Activated CD4-positive, alpha-beta T cell treated with anti-CD3 and anti-CD28 coated beads, Interleukin-2, amount 10 ng/mL, durations not matched to agents 24 days and 14 days (primary cell): ENCODE measurements around the gene CETN1. TPM values are rescaled to one million over a fixed set of nuclear protein-coding genes. Genes with fewer than 3 reads are reported as not detected.

ENCODE experiments used
- DNase-seq: peaks from one replicate; pipeline ENCODE4 v3.0.0; 2022
- H3K27ac Mint-ChIP-seq: one replicate; pipeline ENCODE4 v1.8.0; 2022; ENCODE audit warnings: mild to moderate bottlenecking, mixed read lengths
- H3K27me3 Mint-ChIP-seq: one replicate; pipeline ENCODE4 v1.8.0; 2022; ENCODE audit warnings: mixed read lengths
- H3K36me3 Mint-ChIP-seq: one replicate; pipeline ENCODE4 v1.8.0; 2022; ENCODE audit warnings: low read depth, mild to moderate bottlenecking, mixed read lengths
- H3K4me1 Mint-ChIP-seq: one replicate; pipeline ENCODE4 v1.8.0; 2021; ENCODE audit warnings: mixed read lengths
- H3K4me3 Mint-ChIP-seq: one replicate; pipeline ENCODE4 v1.8.0; 2022; ENCODE audit warnings: mild to moderate bottlenecking, moderate library complexity, mixed read lengths
- H3K9me3 Mint-ChIP-seq: one replicate; pipeline ENCODE4 v1.8.0; 2021; ENCODE audit warnings: mixed read lengths
- intact Hi-C: fragments of 100-400 bp; cut with micrococcal nuclease; formaldehyde crosslinking; loops from one replicate; pipeline ENCODE4 v1.15.1; 2023
- total RNA-seq: library from RNA; stranded (reverse); gene quantifications from 2 replicates; pipeline ENCODE4 v1.2.3, GENCODE V29; 2022

The CETN1 gene
- total RNA-seq, 1 donor from 2014 or later, result not detected

DNA sequence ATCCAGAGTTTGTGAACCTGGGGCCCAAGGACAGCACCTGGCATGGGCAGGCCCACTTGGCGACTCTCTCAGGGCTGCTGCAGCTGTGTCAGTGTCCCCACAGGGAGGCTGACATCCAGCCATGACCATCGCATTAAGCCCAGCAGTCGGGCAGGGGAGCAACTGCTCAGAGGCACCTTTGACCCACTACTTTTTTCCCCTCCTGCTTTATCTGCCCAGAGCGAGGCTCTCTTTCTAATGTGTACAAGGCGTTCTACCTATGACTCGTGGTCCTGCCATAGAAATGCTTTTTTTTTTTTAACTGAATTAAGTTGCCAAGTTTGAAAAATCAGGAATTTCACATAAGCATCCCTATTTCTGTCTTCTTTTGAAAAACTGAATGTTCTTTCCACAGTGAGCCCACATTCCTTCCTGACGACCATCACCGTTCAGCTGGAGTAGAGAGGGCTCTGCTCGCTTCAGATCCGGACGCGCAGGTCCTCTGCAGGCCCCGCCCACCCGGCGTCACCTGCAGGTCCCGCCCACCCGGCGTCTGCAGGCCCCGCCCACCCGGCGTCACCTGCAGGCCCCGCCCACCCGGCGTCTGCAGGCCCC is 16.2 kb downstream of the CETN1 start:
- Mint-ChIP-seq H3K9me3 (no peaks in the 10 kb centered on the region), H3K27me3 (peaks cover 34% of the 10 kb centered on the region), H3K4me1 (peaks cover 8% of the 10 kb centered on the region), H3K27ac (no peak overlapping the region), H3K36me3 (no peaks in the 10 kb centered on the region), H3K4me3 (no peak overlapping the region)
- intact Hi-C loops, result loop anchor here (2.0 kb wide), 1 partner anchor 62 kb away; no protein-coding TSS in a partner anchor
- DNase-seq, result peak; percentile 57

DNA sequence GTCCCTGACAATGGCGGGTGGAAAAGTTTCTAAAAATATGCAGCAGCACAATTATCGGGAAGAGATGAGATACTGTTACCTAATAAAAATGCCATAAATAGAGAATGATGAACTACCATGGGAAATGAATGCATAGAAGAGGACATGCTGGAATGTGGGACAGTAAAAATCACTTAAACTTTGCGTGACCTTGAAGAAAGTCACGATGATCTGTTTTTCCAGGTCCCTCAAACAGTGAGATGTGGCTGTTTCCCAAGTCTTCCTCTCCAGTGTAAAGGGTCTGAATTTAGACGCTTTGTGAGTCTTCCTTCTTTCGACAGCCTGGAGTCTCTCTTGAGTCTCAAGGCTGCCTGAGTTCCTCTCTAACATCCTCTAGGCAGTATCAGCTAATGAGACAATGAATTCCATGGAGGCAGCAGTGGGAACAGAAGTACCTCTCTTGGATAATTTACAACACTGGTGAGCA is 18.0 kb downstream of the CETN1 start:
- H3K9me3 Mint-ChIP-seq, result no peaks in the 10 kb centered on the region
- no peak for DNase-seq
- H3K27ac Mint-ChIP-seq, result no peak overlapping the region
- no peaks in the 10 kb centered on the region for H3K36me3 Mint-ChIP-seq
- H3K4me3 Mint-ChIP-seq, result peak overlapping the region; percentile 37
- peaks cover 8% of the 10 kb centered on the region for H3K4me1 Mint-ChIP-seq
- H3K27me3 Mint-ChIP-seq, result peaks cover 45% of the 10 kb centered on the region
- intact Hi-C loops, result no loop called here

DNA sequence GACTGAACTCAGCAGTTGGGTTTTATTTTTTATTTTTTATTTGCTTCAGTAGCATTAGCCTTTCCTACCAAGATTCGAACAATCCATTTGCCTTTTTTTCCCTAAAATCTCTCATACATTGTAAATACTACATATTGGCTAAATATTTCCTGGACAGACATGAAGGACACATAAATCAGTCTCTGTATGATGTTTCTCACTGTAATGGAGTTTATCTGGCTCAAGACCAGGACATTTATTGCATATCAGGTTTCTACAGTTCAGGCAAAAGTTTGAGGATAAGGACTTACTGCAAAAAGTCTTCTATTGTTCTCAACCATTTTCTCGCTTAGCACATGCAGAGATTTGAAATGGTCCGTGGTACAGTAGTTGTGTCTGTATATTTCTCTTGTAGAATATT is 19.9 kb downstream of the CETN1 start:
- Mint-ChIP-seq H3K4me3 (no peak overlapping the region), H3K27ac (no peak overlapping the region), H3K4me1 (peaks cover 8% of the 10 kb centered on the region), H3K36me3 (no peaks in the 10 kb centered on the region), H3K9me3 (no peaks in the 10 kb centered on the region), H3K27me3 (peaks cover 39% of the 10 kb centered on the region)
- no peak for DNase-seq
- intact Hi-C loops, result no loop called here

DNA sequence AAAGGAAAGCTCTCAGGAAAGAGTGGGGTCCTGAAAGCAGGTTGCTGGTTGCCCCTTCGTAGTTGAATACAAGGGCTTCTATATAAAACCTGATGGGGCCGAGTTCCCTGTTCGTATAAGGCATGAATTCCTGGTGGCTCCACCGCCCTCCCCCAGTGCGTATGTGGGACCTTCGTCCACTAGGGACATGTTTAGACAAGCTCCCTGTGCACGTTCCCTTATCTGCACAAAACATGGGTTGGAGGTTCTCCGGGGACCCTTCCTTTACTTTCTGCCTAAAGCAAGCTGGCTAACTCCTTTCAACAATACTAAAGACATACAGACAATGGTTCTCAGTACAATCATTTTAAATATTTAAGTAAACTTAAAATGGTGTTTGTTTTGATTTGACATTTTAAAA is 24.6 kb downstream of the CETN1 start:
- no peak for DNase-seq
- Mint-ChIP-seq H3K4me1 (no peaks in the 10 kb centered on the region), H3K9me3 (no peaks in the 10 kb centered on the region), H3K36me3 (no peaks in the 10 kb centered on the region), H3K27ac (no peak overlapping the region), H3K4me3 (no peak overlapping the region), H3K27me3 (peaks cover 30% of the 10 kb centered on the region)
- intact Hi-C loops, result no loop called here

DNA sequence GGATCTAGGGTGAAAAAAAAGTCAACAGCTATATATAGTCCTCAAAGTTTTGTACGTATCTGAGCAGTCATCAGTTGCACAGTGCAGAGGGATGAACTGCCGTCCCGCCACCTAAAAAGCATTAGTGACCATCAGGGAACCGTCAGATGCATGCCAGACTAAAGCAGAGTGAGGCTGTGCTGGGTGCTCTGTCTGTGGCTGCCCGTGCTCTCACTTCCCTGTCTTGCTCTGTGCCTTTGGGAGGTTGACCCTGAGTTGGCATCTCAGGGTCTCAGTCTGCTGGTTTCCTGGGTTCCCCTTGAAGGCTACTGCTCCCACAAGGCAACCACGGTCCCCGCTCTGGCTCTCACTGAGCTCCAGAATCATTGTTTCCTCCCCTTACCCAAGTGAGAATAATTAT is 27.8 kb downstream of the CETN1 start:
- no peak overlapping the region for H3K4me3 Mint-ChIP-seq
- H3K4me1 Mint-ChIP-seq, result no peaks in the 10 kb centered on the region
- intact Hi-C loops, result no loop called here
- H3K9me3 Mint-ChIP-seq, result no peaks in the 10 kb centered on the region
- DNase-seq, result no peak
- no peak overlapping the region for H3K27ac Mint-ChIP-seq
- no peaks in the 10 kb centered on the region for H3K36me3 Mint-ChIP-seq
- peaks cover 9% of the 10 kb centered on the region for H3K27me3 Mint-ChIP-seq

DNA sequence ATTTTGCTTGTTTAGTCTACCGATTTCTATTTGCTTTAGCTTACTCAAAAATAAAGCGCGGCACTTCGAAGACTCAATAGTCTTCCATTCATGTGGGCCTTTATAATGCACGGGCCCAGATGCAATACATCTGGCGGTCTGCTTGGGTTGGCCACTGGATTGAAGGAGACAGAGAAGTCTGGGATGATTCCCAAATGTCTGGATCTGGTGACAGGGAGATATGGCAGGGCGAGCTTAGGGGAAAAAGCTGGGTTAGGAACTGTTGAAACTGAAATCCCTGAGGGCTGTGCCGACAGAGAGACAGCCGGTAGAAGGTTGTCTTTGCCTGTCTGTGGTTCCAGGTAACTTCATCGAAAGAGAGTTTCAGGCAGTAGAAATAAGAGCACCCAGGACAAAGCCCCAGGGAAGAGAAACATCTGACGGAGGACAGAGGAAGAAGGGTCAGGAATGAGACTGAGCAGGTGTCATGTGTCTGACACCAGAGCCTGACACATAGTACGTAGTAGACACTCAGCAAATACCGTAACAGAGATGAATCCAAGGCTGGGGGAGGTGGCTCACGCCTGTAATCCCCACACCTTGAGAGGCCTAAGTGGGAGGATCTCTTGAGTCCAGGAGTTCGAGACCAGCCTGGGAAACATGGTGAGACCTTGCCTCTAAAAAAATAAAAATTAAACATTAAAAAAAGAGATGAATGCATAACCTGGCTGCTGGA is 30.2 kb downstream of the CETN1 start:
- H3K4me3 Mint-ChIP-seq, result no peak overlapping the region
- no peaks in the 10 kb centered on the region for H3K36me3 Mint-ChIP-seq
- H3K27me3 Mint-ChIP-seq, result peaks cover 9% of the 10 kb centered on the region
- no peak overlapping the region for H3K27ac Mint-ChIP-seq
- DNase-seq, result no peak
- H3K9me3 Mint-ChIP-seq, result no peaks in the 10 kb centered on the region
- intact Hi-C loops, result no loop called here
- H3K4me1 Mint-ChIP-seq, result no peaks in the 10 kb centered on the region

DNA sequence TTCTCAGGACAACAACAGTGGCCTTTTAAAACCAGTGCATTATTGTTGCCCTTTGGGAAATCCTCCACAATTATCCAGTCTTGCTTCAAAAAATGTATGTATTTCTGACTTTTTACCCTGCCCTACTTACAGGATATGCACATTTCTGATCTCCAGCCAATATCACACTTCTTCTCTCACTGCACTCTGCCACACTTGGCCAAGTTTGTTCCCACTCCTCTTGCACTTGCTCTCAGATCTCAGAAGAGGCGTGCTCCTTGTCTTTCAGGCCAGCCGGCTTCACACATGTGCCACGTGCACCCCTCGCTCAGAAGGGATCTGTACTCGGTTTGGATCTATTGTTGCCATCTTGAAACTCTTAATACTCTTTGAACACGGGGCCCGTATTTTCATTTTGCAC is 32.0 kb downstream of the CETN1 start:
- intact Hi-C loops, result no loop called here
- Mint-ChIP-seq H3K27me3 (peaks cover 7% of the 10 kb centered on the region), H3K27ac (no peak overlapping the region)

DNA sequence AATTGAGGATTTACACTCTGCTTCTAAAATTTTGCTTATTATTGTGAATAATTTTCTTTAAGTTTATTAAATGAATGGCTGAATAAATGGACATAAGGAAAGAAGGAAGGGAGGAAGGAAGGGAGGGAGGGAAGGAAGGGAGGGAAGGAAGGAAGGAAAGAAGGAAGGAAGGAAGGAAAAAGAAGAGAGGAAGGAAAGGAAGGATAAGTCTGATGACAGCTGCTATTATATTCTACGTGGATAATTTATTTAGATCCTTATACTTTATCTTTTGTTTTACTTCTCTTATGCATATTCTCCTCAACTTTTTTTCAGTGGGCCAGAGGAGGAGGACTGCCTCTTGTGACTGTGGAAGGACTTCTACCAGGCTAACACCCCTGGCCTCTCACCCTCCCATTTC is 34.0 kb downstream of the CETN1 start:
- Mint-ChIP-seq H3K27ac (no peak overlapping the region), H3K27me3 (peaks cover 12% of the 10 kb centered on the region), H3K4me3 (no peak overlapping the region), H3K4me1 (no peaks in the 10 kb centered on the region), H3K9me3 (no peaks in the 10 kb centered on the region), H3K36me3 (no peaks in the 10 kb centered on the region)
- DNase-seq, result no peak
- intact Hi-C loops, result no loop called here

More for the DNA sequence above, 32.0 kb downstream of the CETN1 start:
- Mint-ChIP-seq H3K9me3 (no peaks in the 10 kb centered on the region), H3K4me3 (no peak overlapping the region), H3K4me1 (no peaks in the 10 kb centered on the region), H3K36me3 (no peaks in the 10 kb centered on the region)
- DNase-seq, result no peak

DNA sequence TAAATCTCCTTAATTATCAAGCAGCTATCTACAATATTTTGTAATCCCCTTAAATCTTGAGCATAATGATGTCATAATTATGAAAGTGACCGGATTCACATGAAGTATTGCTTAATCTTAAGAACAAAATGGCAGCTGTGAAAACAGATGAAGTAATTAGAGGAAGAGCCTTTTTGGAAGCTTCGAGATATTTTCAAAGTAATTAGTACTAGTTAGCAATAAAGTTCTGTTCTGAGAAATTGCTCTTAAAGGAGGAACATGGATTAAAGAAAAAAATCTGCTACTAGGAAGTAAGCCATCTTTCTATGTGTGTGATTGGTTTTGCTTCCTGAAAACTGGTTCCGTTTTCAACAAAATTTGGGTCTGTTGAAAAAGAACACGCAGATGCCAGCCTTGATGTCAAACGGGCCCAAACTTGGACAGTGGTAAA is 34.9 kb downstream of the CETN1 start:
- Mint-ChIP-seq H3K36me3 (no peaks in the 10 kb centered on the region), H3K27me3 (peaks cover 17% of the 10 kb centered on the region), H3K9me3 (no peaks in the 10 kb centered on the region), H3K27ac (no peak overlapping the region), H3K4me1 (no peaks in the 10 kb centered on the region), H3K4me3 (no peak overlapping the region)
- intact Hi-C loops, result loop anchor here (5.0 kb wide), 1 partner anchor 348 kb away; the partner anchor contains the start of gene THOC1
- DNase-seq, result no peak

DNA sequence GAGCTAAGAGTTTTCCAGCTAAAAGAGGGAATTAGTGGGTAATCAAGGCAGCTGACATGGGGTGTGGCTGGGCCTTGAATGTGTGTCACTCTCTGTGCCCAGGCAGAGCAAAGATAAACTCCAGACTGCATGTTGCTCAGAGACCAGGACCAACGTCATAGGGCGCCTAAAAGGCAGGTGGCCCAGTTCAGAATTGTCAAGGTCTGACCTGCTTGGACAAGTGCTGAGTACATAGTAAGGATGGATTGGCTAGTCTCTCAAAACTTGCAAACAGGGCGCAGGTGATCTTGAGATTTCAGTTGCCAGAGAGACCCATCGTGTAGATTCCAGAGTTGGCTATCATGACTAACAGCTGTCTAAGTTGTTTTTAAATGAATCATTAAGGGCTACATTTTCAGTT is 35.6 kb downstream of the CETN1 start:
- no peak for DNase-seq
- no peaks in the 10 kb centered on the region for H3K9me3 Mint-ChIP-seq
- H3K27me3 Mint-ChIP-seq, result peaks cover 21% of the 10 kb centered on the region
- no peak overlapping the region for H3K27ac Mint-ChIP-seq
- intact Hi-C loops, result loop anchor here (5.0 kb wide), 1 partner anchor 348 kb away; the partner anchor contains the start of gene THOC1
- no peaks in the 10 kb centered on the region for H3K4me1 Mint-ChIP-seq
- H3K36me3 Mint-ChIP-seq, result no peaks in the 10 kb centered on the region
- H3K4me3 Mint-ChIP-seq, result no peak overlapping the region

DNA sequence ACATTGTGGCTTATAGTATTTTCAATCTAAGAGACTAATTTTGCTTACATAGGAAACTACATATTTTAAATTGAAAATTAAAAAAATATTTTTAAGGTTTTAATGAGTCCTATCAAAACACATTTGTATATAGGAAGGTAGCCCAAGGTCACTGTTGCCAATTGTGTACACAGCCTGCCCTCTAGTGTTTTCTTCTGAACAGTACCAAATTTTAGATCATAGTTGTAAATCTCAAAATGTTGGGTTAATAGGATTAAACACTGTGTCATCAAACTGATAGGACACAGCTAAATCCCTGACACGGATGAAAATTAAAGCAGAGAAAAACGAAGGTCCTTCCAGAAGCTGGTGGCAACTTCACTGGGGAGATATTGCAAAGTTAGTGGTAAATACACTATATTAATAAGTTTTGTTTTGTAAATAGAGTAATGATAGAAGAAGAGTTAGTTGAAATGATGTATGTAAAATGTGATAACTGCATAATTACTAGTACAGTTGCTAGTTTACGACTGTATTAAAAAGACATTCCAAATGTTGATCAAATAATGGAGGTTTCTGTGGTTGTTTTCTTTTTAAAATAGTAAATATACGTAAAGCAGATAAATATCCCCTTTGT is 36.3 kb downstream of the CETN1 start:
- H3K9me3 Mint-ChIP-seq, result no peaks in the 10 kb centered on the region
- DNase-seq, result peak; percentile 59
- H3K4me1 Mint-ChIP-seq, result no peaks in the 10 kb centered on the region
- H3K36me3 Mint-ChIP-seq, result no peaks in the 10 kb centered on the region
- intact Hi-C loops, result loop anchor here (5.0 kb wide), 1 partner anchor 349 kb away; the partner anchor contains the start of gene THOC1
- no peak overlapping the region for H3K4me3 Mint-ChIP-seq
- peaks cover 27% of the 10 kb centered on the region for H3K27me3 Mint-ChIP-seq
- no peak overlapping the region for H3K27ac Mint-ChIP-seq

DNA sequence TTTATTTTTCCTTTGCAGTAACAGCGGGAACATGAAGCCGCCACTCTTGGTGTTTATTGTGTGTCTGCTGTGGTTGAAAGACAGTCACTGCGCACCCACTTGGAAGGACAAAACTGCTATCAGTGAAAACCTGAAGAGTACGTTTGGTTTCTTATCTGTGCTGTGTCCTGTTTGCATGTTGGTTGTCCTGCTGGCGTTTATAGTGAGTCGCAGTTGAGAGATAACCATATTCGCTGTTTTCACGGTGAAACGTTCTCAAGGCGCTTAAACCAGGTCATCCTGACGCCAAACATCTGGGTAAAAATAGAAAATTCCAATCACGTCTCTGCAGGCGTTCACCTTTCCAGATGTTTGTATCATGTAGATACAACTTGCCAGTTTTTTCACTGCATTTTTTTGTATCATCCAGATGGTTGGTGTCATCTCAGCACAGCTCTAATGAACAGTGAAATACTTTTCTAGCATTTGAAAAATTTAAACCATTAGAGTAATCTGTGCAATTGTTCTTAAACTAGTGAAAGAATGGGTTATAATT is 37.9 kb downstream of the CETN1 start:
- peaks cover 33% of the 10 kb centered on the region for H3K27me3 Mint-ChIP-seq
- H3K9me3 Mint-ChIP-seq, result no peaks in the 10 kb centered on the region
- intact Hi-C loops, result loop anchor here (5.0 kb wide), 1 partner anchor 351 kb away; the partner anchor contains the start of gene THOC1
- no peaks in the 10 kb centered on the region for H3K36me3 Mint-ChIP-seq
- no peaks in the 10 kb centered on the region for H3K4me1 Mint-ChIP-seq
- DNase-seq, result no peak
- no peak overlapping the region for H3K27ac Mint-ChIP-seq
- no peak overlapping the region for H3K4me3 Mint-ChIP-seq

DNA sequence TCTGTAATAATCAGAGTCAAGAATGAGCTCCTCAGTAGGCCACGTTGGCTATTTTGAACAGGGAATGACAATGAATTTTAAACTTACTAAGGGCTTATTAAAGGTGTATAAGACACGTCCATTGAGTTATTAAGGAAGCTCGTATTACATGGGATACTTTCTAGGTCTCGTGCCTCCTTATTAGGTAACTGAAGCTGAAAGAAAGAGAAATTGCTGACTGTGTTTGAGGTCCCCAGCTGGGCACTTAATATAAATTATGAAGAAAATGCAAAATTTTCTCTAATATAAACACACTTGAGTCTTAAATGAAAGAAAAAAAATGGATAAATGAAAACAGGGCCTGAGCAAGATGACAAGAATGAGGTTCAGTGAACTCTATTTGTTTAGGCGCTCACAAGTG is 38.4 kb downstream of the CETN1 start:
- H3K9me3 Mint-ChIP-seq, result no peaks in the 10 kb centered on the region
- peaks cover 33% of the 10 kb centered on the region for H3K27me3 Mint-ChIP-seq
- intact Hi-C loops, result loop anchor here (5.0 kb wide), 1 partner anchor 351 kb away; the partner anchor contains the start of gene THOC1
- DNase-seq, result no peak
- no peak overlapping the region for H3K4me3 Mint-ChIP-seq
- no peaks in the 10 kb centered on the region for H3K4me1 Mint-ChIP-seq
- no peak overlapping the region for H3K27ac Mint-ChIP-seq
- H3K36me3 Mint-ChIP-seq, result no peaks in the 10 kb centered on the region
